HG03565 (cell line): ENCODE results near the gene TRIM44.
"Not testable (repeated sequence)": the region's sequence is repeated elsewhere in the genome, so short reads cannot be mapped to it uniquely, and the experiment has no call there.

Experiments
- ATAC-seq: cut with Tn5 transposase; IDR thresholded peaks from one replicate; pipeline ENCODE4 v1.9.1; 2021; ENCODE audit warnings: mild to moderate bottlenecking, moderate library complexity; ENCODE audit not compliant: unreplicated experiment

The TRIM44 gene

DNA sequence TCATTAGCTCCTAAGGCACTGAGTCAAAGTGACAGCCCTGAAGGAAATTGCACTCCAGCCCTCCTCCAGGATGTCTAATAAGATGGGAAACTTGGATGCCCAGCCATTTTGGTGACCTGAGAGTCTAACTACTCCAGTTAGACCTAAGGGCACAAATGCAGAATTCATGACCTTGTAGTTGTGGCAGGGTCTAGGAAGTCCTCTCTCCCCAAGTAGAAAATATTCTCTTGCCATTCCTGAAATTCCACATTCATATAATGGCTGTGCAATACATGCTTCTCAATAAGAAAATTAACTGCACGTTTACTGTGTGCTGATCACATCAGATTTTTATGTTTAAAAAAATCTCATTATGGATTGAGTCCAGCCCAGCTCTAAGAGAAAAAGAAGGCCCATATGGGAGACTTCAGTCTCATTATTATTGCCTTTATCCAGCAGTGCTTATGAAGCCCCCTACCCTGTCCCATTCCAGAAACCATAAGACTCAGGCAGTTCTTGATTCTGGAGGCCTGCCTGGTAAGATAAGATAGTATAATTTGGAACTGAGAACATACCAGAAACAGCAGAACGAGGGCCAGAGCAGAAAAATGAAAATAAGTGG lies 147.6 kb downstream of the TRIM44 start:
- ATAC-seq: no peak

GRCh38 chr11:35811783-35812182 lies 149.2 kb downstream of the TRIM44 start:
- no peak for ATAC-seq

GRCh38 chr11:35812828-35813227 lies 150.3 kb downstream of the TRIM44 start:
- ATAC-seq: no peak

- no peak for ATAC-seq
Observed at GRCh38 chr11:35814081-35814695, 151.6 kb downstream of the TRIM44 start.

GRCh38 chr11:35814720-35815305 lies 152.2 kb downstream of the TRIM44 start:
- no peak for ATAC-seq

- no peak for ATAC-seq
Observed at GRCh38 chr11:35815556-35816315, 153.2 kb downstream of the TRIM44 start.

- no peak for ATAC-seq
Observed at GRCh38 chr11:35820614-35821013, 158.0 kb downstream of the TRIM44 start.

DNA sequence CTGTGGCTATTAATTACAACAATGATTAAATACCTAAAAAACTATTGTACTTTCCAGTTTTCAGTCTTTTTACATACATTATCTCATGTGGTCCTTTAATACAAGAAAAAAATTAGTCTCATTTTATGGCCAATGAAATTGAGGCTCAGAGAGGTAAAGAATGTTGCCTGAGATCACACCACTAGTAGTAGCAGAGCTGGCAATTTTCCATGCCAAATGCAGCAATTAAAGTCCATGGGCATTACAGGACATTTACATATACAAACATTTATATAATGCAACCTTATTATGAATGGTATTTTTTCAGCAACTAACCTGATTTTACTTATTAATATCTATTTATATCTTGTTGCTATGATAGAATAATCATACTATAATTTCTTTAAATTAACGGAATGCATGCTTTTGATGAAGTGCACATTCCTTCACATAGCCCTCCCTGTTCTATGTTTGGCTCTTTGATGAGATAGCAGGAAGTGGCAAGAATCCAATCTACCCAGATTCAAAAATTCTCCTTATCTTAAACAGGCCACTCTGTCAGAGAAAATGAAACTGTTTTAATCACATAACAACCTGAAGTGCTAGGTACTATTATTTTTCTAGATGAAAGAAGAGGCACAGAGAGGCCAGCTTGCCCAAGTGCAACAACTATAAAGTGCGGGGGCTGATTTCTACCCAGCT lies 160.4 kb downstream of the TRIM44 start:
- no peak for ATAC-seq

DNA sequence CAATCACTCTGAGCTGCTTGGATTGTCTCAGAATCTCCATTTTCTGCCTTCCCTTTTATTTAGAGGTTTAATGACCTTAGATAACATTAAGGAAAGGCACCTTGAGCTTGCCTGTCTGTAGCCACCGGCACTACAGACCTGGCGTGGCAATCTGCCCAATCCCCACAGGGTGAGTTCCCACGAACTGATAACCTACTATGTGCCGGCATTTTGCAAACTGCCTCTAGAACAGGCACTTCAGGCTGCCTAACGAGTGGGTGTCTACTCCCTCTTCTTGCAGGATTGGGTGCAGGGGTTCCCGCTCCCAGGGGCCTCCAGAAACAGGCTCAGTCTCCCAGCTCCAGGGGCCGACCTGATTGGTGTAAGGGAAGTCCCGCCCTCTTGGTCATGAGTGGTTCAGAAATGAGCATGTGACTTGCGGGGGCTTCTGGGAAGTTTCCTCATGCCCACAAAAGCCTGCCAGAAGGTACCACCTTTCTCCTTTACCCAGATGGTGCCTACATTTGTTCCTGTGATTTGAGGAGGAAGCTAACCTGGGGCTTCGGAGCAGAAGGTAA lies 161.2 kb downstream of the TRIM44 start:
- no peak for ATAC-seq

GRCh38 chr11:35825386-35825785 lies 162.8 kb downstream of the TRIM44 start:
- ATAC-seq: no peak

DNA sequence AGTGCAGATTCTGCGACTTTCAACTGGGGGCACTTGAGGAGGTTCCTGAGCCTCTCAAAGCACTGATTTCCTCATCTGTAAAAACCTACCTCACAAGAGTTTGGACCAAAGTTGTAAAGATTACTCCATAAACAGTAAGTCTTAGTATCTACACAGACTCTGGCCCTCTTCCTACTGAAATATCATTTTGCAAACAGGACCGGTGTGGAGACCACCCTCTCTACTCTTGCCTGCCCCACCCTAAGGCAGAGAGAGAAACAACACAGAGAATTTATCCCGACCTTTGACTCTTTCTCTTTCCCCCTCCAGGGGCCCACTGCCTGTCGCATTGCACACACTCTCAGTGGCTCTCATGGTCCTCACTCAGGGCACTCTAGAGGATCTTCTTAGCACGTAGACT lies 163.4 kb downstream of the TRIM44 start:
- ATAC-seq: no peak

- ATAC-seq: no peak
Observed at GRCh38 chr11:35826949-35827348, 164.4 kb downstream of the TRIM44 start.

DNA sequence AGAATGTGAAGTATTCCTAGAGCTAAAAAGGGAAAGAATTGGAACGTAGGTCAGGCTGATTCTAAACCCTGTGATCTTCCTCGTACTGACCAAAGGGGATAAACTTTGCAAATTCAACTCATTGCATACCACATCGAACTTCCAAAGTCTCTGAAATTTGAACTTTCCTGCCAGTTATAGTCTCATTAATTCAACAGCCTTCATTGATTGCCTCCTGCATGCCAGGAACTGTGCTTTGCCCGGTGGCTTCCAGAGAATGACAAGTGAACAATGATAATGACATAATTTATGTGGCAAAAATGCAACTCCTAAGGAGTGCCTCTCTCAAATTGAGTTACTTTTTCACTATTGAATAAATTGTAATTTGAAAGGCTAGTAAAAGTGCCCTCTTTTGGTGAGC lies 173.6 kb downstream of the TRIM44 start:
- no peak for ATAC-seq

DNA sequence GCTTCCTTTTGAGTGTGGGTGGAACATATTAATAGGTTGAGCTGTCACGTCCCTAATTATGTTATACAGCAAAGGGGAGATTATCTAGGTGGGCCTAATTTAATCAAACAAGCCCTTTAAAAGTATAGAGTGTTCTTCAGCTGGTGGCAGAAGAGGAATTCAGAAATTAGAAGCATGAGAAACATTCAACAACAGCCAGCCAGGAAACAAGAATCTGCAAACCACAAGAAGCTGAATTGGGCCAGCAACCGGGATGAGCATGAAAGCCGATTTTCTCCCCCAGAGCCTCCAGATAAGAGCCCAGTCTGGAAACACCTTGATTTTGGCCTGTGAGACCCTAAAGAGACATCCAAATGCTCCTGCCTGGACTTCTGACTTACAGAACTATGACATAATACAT lies 175.5 kb downstream of the TRIM44 start:
- ATAC-seq: no peak

DNA sequence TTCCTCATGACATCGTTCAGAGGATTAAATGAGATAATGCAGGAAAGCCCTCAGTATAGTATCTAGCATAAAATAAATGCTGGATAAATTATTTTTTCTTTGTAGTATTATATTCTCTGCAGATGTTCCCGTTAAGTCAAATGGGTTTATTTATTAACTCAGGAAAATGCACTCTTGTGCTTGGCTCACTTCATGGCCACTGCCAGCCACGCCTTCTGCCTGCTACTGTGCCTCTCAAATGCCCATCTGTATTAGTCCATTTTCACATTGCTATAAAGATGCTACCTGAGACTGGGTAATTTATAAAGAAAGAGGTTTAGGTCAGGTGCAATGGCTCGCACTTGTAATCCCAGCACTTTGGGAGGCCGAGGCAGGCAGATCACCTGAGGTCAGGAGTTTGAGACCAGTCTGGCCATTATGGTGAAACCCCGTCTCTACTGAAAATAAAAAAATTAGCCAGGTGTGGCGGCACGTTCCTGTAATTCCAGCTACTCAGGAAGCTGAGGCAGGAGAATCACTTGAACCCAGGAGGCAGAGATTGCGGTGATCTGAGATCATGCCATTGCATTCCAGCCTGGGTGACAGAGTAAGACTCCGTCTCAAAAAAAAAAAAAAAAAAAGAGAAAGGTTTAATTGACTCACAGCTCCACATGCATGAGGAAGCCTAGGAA lies 176.3 kb downstream of the TRIM44 start:
- not testable (repeated sequence) for ATAC-seq

- ATAC-seq: no peak
Observed at GRCh38 chr11:35839368-35840161, 177.0 kb downstream of the TRIM44 start.

GRCh38 chr11:35841733-35842132 lies 179.2 kb downstream of the TRIM44 start:
- no peak for ATAC-seq

DNA sequence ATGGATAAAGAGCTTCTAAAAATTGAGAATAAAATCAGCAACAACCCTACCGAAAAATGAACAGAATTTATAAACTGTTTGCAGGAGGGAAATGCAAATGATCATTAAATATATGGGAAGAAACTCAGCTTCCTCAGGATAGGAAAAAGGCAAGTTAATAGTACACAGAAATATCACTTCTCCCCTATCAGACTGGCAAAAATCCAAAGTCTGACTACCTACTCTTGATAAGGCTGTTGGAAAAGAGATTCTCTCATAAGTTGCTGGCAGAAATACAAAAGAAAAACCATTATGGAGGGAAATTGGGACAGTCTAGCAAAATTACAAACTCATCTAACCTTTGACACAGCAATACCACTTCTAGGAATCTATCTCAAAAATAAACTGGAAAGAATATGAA lies 180.4 kb downstream of the TRIM44 start:
- no peak for ATAC-seq

- no peak for ATAC-seq
Observed at GRCh38 chr11:35844579-35844978, 182.0 kb downstream of the TRIM44 start.

- ATAC-seq: no peak
Observed at GRCh38 chr11:35845860-35846259, 183.3 kb downstream of the TRIM44 start.
